Astrocyte of the hippocampus (primary cell): ENCODE results near the gene INPP5J.
"Not testable (repeated sequence)": the region's sequence is repeated elsewhere in the genome, so short reads cannot be mapped to it uniquely, and the experiment has no call there.

Experiments
- DNase-seq: peaks from one replicate; pipeline ENCODE4 v3.0.0; 2011; ENCODE audit warnings: low read depth, low spot score

Gene INPP5J

GRCh38 chr22:31102441-31103081 is 20.2 kb upstream of the INPP5J start:
- DNase-seq: peak; percentile 73

DNA sequence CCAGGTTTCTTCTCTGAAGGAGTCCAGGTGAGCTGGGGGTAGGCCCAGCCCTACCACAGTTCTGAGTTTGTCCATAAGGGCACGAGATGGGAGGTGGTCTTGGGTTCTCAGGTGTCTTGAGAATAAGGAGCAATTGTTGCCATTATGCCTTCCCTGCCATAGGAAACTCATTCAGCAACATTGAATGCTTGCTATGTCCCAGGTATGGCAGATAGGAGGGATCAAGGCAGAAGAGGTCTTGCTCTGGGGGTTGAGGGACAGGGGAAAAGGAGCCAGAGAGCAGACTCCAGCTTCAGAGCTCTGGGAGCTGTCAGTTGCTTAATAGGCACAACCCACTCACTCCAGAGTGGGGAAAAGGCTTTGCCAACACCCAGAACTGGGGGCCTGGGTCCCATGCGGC is 19.7 kb upstream of the INPP5J start:
- DNase-seq: no peak

DNA sequence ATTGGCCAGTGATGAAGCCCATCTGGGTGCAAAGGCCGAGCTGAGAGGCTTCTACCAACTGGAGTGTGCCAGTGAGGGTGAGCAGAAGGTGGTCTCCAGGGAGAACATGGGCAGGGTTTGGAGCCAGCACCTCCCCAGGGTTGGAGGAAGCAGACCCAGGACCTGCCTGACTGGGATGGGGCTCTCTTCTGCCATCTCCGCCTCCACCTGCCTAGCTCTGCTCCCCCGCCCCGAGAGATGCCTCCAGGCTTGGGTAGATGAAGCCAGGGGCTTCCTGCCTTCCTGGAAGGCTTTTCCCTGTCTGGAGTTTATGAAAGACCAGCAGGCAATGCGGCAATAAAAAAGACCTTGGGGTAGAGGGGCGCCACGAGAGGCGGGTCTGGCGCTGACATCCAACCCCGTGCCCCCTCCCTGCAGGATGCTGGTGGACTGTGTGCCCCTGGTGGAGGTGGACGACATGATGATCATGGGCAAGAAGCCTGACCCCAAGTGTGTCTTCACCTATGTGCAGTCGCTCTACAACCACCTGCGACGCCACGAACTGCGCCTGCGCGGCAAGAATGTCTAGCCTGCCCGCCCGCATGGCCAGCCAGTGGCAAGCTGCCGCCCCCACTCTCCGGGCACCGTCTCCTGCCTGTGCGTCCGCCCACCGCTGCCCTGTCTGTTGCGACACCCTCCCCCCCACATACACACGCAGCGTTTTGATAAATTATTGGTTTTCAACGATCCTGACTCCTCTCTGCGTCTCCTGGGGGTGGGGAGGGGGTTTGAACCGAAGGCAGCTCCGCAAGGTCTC is 18.7 kb upstream of the INPP5J start:
- DNase-seq: no peak

DNA sequence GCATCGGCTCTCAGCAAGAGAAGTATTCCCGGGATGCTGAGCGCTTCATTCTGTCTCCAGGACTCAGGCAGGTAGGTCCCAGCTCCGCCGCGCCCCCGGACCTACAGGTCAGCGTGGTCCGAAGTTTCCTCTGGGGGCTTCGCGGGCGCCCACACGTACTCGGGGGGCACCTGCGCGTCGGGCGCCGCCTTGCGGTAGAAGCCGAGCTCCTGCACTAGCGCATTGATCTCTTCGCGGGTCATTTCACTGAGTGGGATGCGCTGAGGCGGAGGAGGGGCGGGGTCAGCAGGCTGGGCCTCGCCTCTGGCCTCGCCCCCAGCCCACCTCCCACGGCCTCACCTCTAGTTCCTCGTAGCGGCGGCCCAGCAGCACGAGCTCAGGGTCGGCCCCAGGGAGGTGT is 17.9 kb upstream of the INPP5J start:
- peak; percentile 39 for DNase-seq

- no peak for DNase-seq
Observed at GRCh38 chr22:31105282-31105929, 17.4 kb upstream of the INPP5J start.

GRCh38 chr22:31106001-31106571 is 16.7 kb upstream of the INPP5J start:
- DNase-seq: no peak

GRCh38 chr22:31106731-31107177 is 16.0 kb upstream of the INPP5J start:
- DNase-seq: no peak

DNA sequence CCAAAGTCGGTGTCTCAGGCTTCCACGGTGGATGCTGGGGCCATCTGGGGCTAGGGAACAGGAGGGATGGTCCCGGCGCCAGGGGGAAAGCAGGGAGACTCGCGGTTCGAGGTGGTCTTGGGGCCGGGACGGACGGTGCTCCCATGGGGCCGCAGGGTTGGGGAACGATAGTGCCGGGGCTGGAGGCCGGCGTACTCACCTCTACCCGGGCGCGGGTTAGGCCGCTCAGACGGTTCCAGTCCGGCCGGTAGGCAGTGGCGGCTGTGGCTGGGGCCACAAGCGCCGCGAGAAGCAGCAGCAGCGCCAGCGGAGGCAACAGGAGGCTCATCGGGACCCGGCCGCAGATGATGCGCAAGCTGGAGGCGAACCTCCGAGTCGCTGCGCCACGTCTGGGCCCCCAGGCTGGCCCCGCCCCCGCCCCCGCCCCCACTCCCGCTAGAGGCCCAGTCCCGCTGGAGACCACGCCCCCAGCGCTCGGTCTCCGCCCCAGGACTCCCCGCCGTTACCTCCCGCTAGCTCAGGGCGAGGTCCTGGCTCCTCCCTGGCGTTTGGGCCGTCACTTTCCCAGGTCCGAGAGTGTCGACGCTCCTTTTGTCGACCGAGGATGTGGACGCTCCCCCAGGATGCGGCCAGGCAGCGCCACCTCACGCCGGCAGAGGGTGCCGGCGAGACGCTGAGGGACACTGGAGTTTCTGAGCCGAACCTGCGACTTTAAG is 15.4 kb upstream of the INPP5J start, which contains the start of gene SELENOM:
Gene SELENOM, minus strand, starts transcription at position 391 of the 716 bp plus-strand sequence. Its CDS starts 63 bp downstream, at position 328.
- peak; percentile 99 for DNase-seq

DNA sequence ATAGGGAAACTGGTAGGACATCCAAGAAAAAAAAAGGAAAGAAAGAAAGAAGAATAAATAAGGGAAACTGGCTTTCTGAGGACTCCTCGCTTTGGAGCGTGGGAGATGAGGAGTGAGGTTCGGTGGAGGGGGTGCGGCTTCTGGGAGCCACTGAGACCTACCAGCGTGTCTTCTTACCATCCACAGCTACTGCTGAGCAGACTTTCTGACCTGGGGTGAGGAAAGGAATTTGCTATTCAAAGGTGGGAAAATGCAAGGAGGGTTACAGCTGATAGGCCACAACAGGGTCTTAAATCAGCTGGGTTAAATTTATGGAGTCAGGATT is 14.9 kb upstream of the INPP5J start:
- no peak for DNase-seq

DNA sequence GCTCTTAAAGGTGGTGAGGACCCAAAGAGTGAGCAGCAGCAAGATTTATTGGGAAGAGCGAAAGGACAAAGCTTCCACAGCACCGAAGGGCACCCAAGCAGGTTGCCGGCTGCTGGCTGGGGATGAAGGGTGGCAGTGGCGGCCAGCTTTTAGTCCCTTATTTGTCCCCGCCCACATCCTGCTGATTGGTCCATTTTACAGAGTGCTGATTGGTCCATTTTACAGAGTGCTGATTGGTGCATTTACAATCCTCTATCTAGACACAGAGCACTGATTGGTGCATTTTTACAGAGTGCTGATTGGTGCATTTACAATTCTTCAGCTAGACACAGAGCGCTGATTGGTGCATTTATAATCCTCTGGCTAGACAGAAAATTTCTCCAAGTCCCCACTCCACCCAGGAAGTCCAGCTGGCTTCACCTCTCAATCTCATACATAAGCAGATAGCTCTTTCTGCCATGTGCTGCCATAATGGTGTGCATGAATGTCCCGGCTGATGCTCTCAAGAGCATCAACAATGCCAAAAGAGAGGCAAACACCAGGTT is 10.1 kb upstream of the INPP5J start:
- not testable (repeated sequence) for DNase-seq

DNA sequence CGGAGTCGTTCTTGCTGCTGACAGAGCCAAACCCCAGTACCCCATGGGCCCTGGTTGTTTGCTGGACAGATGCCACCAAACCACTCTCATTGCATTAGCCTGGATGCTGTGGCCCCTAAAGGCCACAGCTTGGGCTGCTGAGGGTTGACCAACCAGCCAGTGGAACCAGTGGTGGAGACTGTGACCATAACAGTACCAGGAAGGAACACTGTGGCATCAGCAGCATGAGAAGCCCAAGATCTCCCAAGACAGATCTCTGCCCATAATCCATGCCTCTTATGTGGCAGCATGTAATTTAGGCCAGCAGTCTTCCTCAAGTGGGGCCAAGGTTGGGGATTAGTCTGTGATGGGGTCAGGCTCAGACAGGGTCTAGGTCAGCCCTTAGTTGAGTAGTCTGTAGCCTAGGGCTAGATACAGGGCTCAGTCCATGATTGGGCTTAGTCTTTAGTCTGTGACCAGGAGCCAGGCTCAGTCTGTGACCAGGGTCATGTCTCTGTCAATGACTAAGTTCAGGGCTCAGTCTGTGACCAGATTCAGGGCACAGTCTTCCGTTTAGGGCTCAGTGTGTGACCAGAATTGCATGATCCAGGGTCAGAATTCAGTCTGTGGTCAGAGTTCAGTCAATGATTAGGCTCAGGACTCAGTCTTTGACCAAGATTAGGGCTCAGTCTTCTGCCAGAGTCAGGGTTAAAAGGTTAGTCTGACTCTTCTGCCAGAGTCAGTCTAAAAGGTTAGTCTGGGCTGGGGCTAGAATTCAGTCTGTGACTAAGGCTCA is 4.5 kb upstream of the INPP5J start:
- no peak for DNase-seq

- DNase-seq: no peak
Observed at GRCh38 chr22:31119026-31119717, 3.6 kb upstream of the INPP5J start.

DNA sequence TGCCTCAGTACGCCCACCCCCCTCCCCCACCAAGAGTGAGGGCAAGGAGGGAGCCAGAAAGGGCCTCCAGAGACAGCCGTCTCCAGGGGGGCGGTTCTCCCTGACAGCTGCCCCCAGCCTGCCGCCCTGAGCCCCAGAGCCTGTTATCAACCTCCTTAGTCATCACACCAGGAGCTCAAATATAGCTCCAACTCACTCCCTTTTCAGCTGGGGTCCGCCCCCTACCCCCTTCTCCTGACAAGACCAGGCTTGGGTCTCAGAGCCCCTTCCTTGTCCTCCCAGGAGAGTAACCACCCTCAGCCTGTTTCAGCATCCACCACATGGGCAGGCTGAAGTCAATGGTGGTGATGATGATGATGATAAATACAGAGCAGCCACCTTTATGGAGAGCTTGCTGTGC is 2.5 kb upstream of the INPP5J start:
- DNase-seq: no peak

- no peak for DNase-seq
Observed at GRCh38 chr22:31120642-31121041, 2.1 kb upstream of the INPP5J start.

DNA sequence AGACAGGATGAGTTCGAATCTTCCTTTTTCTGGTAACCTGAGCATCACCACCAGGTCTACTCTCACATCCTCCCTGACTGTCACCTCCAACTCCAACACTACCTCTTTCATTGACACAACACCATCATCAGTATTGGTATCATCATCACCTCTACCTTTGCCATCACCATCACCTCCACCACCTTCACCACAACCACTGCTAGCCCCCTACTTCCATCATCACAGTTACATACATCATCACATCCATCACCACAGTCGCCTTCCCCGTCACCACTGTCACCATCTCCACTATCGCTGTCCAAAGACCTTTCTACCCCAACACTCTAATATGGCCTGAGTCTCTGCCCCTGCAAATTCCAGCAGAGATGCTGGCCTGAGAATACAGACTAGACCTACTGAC is 1.4 kb upstream of the INPP5J start:
- DNase-seq: no peak

- no peak for DNase-seq
Observed at GRCh38 chr22:31122196-31122531, 602 bp upstream of the INPP5J start.

- DNase-seq: no peak
Observed at GRCh38 chr22:31123292-31123602, 481 bp downstream of the INPP5J start.

GRCh38 chr22:31124290-31124689 is 1.5 kb downstream of the INPP5J start:
- DNase-seq: no peak

DNA sequence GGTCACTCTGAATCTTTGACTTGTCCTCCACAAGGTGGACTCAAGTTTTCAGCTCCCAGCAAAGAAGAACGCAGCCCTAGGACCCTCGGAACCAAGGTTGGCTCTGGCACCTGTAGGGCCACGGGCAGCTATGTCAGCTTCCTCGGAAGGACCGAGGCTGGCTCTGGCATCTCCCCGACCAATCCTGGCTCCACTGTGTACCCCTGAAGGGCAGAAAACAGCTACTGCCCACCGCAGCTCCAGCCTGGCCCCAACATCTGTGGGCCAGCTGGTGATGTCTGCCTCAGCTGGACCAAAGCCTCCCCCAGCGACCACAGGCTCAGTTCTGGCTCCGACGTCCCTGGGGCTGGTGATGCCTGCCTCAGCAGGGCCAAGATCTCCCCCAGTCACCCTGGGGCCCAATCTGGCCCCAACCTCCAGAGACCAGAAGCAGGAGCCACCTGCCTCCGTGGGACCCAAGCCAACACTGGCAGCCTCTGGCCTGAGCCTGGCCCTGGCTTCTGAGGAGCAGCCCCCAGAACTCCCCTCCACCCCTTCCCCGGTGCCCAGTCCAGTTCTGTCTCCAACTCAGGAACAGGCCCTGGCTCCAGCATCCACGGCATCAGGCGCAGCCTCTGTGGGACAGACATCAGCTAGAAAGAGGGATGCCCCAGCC is 2.2 kb downstream of the INPP5J start:
- no peak for DNase-seq
